HUES6 (cell line): Measurements from ENCODE around the gene MAD1L1.
A peak's percentile ranks its signal among the peaks of the same experiment; 100 is the strongest.
"Not testable (repeated sequence)": the region's sequence is repeated elsewhere in the genome, so short reads cannot be mapped to it uniquely, and the experiment has no call there.

Experiments
- H3K27ac ChIP-seq: 2 replicates; pipeline ENCODE4 v1.7.0; 2013; ENCODE audit warnings: low read depth, mild to moderate bottlenecking, low read length, inconsistent platforms
- H3K27me3 ChIP-seq: 2 replicates; pipeline ENCODE4 v1.6.1; 2013; ENCODE audit warnings: low read length; ENCODE audit not compliant: control insufficient read depth, insufficient read depth
- H3K36me3 ChIP-seq: 2 replicates; pipeline ENCODE4 v1.6.1; 2013; ENCODE audit warnings: low read length; ENCODE audit not compliant: control insufficient read depth, insufficient read depth
- H3K4me1 ChIP-seq: 2 replicates; pipeline ENCODE4 v1.6.1; 2013; ENCODE audit warnings: low read length; ENCODE audit not compliant: control insufficient read depth, insufficient read depth
- H3K4me3 ChIP-seq: 2 replicates; pipeline ENCODE4 v1.5.1; 2013; ENCODE audit warnings: low read depth, low read length
- H3K9ac ChIP-seq: one replicate; pipeline ENCODE4 v1.6.1; 2013; ENCODE audit warnings: mild to moderate bottlenecking, low read length
- H3K9me3 ChIP-seq: 2 replicates; pipeline ENCODE4 v1.6.1; 2013; ENCODE audit warnings: low read depth, low read length; ENCODE audit not compliant: control insufficient read depth, insufficient read depth

The MAD1L1 gene

GRCh38 chr7:2066251-2066919, 166.4 kb downstream of the MAD1L1 start:
- no peaks in the 10 kb centered on the region; the same call in 1 of the 2 replicates for H3K4me1 ChIP-seq
- no peaks in the 10 kb centered on the region for H3K27me3 ChIP-seq
- no peak overlapping the region for H3K4me3 ChIP-seq
- H3K9ac ChIP-seq = no peak overlapping the region
- H3K9me3 ChIP-seq = no peaks in the 10 kb centered on the region
- no peak overlapping the region for H3K27ac ChIP-seq
- peaks cover 33% of the 10 kb centered on the region for H3K36me3 ChIP-seq

- H3K9me3 ChIP-seq = peaks cover 5% of the 10 kb centered on the region; the same call in 1 of the 2 replicates
- peaks cover 36% of the 10 kb centered on the region for H3K36me3 ChIP-seq
- no peak overlapping the region for H3K4me3 ChIP-seq
- no peaks in the 10 kb centered on the region for H3K27me3 ChIP-seq
- no peaks in the 10 kb centered on the region for H3K4me1 ChIP-seq
- H3K9ac ChIP-seq = no peak overlapping the region
- H3K27ac ChIP-seq = no peak overlapping the region
These were observed 167.2 kb downstream of the MAD1L1 start for GRCh38 chr7:2065528-2065927.

- no peaks in the 10 kb centered on the region for H3K4me1 ChIP-seq
- H3K9ac ChIP-seq = no peak overlapping the region
- peaks cover 15% of the 10 kb centered on the region for H3K9me3 ChIP-seq
- no peak overlapping the region for H3K27ac ChIP-seq
- H3K27me3 ChIP-seq = no peaks in the 10 kb centered on the region
- H3K36me3 ChIP-seq = peaks cover 44% of the 10 kb centered on the region
- H3K4me3 ChIP-seq = no peak overlapping the region
These were observed 169.0 kb downstream of the MAD1L1 start for GRCh38 chr7:2063563-2064260.

- Histone ChIP-seq H3K4me3 (no peak overlapping the region), H3K4me1 (no peaks in the 10 kb centered on the region), H3K27ac (no peak overlapping the region), H3K9me3 (peaks cover 15% of the 10 kb centered on the region), H3K27me3 (no peaks in the 10 kb centered on the region), H3K9ac (no peak overlapping the region), H3K36me3 (peaks cover 33% of the 10 kb centered on the region)
These were observed 170.1 kb downstream of the MAD1L1 start for GRCh38 chr7:2062648-2063047.

- no peak overlapping the region for H3K27ac ChIP-seq
- no peak overlapping the region for H3K9ac ChIP-seq
- peaks cover 15% of the 10 kb centered on the region for H3K9me3 ChIP-seq
- no peak overlapping the region for H3K4me3 ChIP-seq
- H3K36me3 ChIP-seq = peaks cover 27% of the 10 kb centered on the region
- H3K27me3 ChIP-seq = no peaks in the 10 kb centered on the region
- H3K4me1 ChIP-seq = no peaks in the 10 kb centered on the region
These were observed 172.0 kb downstream of the MAD1L1 start for GRCh38 chr7:2060701-2061100.

GRCh38 chr7:2059964-2060700, 172.6 kb downstream of the MAD1L1 start:
- no peaks in the 10 kb centered on the region for H3K27me3 ChIP-seq
- H3K4me1 ChIP-seq = no peaks in the 10 kb centered on the region
- H3K27ac ChIP-seq = no peak overlapping the region
- no peak overlapping the region for H3K4me3 ChIP-seq
- no peak overlapping the region for H3K9ac ChIP-seq
- H3K9me3 ChIP-seq = peaks cover 15% of the 10 kb centered on the region
- peaks cover 27% of the 10 kb centered on the region for H3K36me3 ChIP-seq

GRCh38 chr7:2058246-2058645, 174.5 kb downstream of the MAD1L1 start:
- H3K27ac ChIP-seq, H3K27me3 ChIP-seq, H3K9ac ChIP-seq, H3K4me3 ChIP-seq, H3K4me1 ChIP-seq: not testable (repeated sequence)
- Histone ChIP-seq H3K36me3 (peaks cover 14% of the 10 kb centered on the region), H3K9me3 (peaks cover 15% of the 10 kb centered on the region)

GRCh38 chr7:2055956-2056355, 176.8 kb downstream of the MAD1L1 start:
- Histone ChIP-seq H3K36me3 (peaks cover 12% of the 10 kb centered on the region), H3K27me3 (no peaks in the 10 kb centered on the region), H3K9ac (no peak overlapping the region), H3K27ac (no peak overlapping the region), H3K4me1 (no peaks in the 10 kb centered on the region; the same call in 1 of the 2 replicates), H3K9me3 (peaks cover 15% of the 10 kb centered on the region), H3K4me3 (no peak overlapping the region)

GRCh38 chr7:2054927-2055326, 177.8 kb downstream of the MAD1L1 start:
- H3K36me3 ChIP-seq = peaks cover 4% of the 10 kb centered on the region
- H3K4me1 ChIP-seq = no peaks in the 10 kb centered on the region; the same call in 1 of the 2 replicates
- H3K9ac ChIP-seq = no peak overlapping the region
- no peak overlapping the region for H3K4me3 ChIP-seq
- H3K27ac ChIP-seq = no peak overlapping the region
- no peaks in the 10 kb centered on the region for H3K27me3 ChIP-seq
- H3K9me3 ChIP-seq = peaks cover 5% of the 10 kb centered on the region

- no peaks in the 10 kb centered on the region; the same call in 1 of the 2 replicates for H3K36me3 ChIP-seq
- H3K27ac ChIP-seq = no peak overlapping the region
- no peaks in the 10 kb centered on the region for H3K9me3 ChIP-seq
- H3K27me3 ChIP-seq = no peaks in the 10 kb centered on the region
- no peak overlapping the region for H3K9ac ChIP-seq
- no peak overlapping the region for H3K4me3 ChIP-seq
- H3K4me1 ChIP-seq = no peaks in the 10 kb centered on the region; the same call in 1 of the 2 replicates
These were observed 179.3 kb downstream of the MAD1L1 start for GRCh38 chr7:2053395-2053794.

GRCh38 chr7:2052657-2053048, 180.1 kb downstream of the MAD1L1 start:
- Histone ChIP-seq H3K36me3 (no peaks in the 10 kb centered on the region; the same call in 1 of the 2 replicates), H3K9ac (peak overlapping the region; percentile 8), H3K4me3 (no peak overlapping the region), H3K27me3 (no peaks in the 10 kb centered on the region), H3K9me3 (no peaks in the 10 kb centered on the region), H3K27ac (no peak overlapping the region), H3K4me1 (no peaks in the 10 kb centered on the region; the same call in 1 of the 2 replicates)
